GM19025 (cell line): ENCODE data around the gene SLC27A3.

Experiments
- ATAC-seq: cut with Tn5 transposase; IDR thresholded peaks from one replicate; pipeline ENCODE4 v1.9.1; 2021; ENCODE audit warnings: mild to moderate bottlenecking, low read depth, moderate library complexity; ENCODE audit not compliant: unreplicated experiment

SLC27A3 gene

GRCh38 chr1:153774780-153775457 lies at the start of gene SLC27A3:
TSS of gene SLC27A3 (plus strand) at chr1:153775407. CDS start at chr1:153775498, 91 bp downstream.
- peak; percentile 27 for ATAC-seq

GRCh38 chr1:153727463-153728304 lies 47.5 kb upstream of the SLC27A3 start, which contains the start of gene INTS3:
TSS of gene INTS3 (plus strand) at chr1:153728050. CDS start at chr1:153728635, 585 bp downstream.
- peak; percentile 95 for ATAC-seq

- no peak for ATAC-seq
Observed at GRCh38 chr1:153728305-153729066, 46.7 kb upstream of the SLC27A3 start.

GRCh38 chr1:153730468-153730988 lies 44.7 kb upstream of the SLC27A3 start:
- no peak for ATAC-seq

GRCh38 chr1:153733970-153734369 lies 41.2 kb upstream of the SLC27A3 start:
- ATAC-seq: no peak

- ATAC-seq: no peak
Observed at GRCh38 chr1:153734396-153735089, 40.7 kb upstream of the SLC27A3 start.

- no peak for ATAC-seq
Observed at GRCh38 chr1:153735090-153735420, 40.2 kb upstream of the SLC27A3 start.

GRCh38 chr1:153741986-153742385 lies 33.2 kb upstream of the SLC27A3 start:
- no peak for ATAC-seq

GRCh38 chr1:153742411-153743142 lies 32.6 kb upstream of the SLC27A3 start:
- ATAC-seq: peak; percentile 68

- no peak for ATAC-seq
Observed at GRCh38 chr1:153745417-153745816, 29.8 kb upstream of the SLC27A3 start.

- ATAC-seq: no peak
Observed at GRCh38 chr1:153746174-153746573, 29.0 kb upstream of the SLC27A3 start.

- ATAC-seq: no peak
Observed at GRCh38 chr1:153748903-153749302, 26.3 kb upstream of the SLC27A3 start.

GRCh38 chr1:153749408-153750005 lies 25.7 kb upstream of the SLC27A3 start:
- peak; percentile 81 for ATAC-seq

GRCh38 chr1:153750026-153750995 lies 24.9 kb upstream of the SLC27A3 start:
- no peak for ATAC-seq

GRCh38 chr1:153752072-153752471 lies 23.1 kb upstream of the SLC27A3 start:
- no peak for ATAC-seq

- ATAC-seq: no peak
Observed at GRCh38 chr1:153752571-153753195, 22.5 kb upstream of the SLC27A3 start.

GRCh38 chr1:153754266-153754665 lies 20.9 kb upstream of the SLC27A3 start:
- no peak for ATAC-seq

GRCh38 chr1:153760440-153760839 lies 14.8 kb upstream of the SLC27A3 start:
- ATAC-seq: no peak
